ENCODE data around the gene TMUB1.

DNA sequence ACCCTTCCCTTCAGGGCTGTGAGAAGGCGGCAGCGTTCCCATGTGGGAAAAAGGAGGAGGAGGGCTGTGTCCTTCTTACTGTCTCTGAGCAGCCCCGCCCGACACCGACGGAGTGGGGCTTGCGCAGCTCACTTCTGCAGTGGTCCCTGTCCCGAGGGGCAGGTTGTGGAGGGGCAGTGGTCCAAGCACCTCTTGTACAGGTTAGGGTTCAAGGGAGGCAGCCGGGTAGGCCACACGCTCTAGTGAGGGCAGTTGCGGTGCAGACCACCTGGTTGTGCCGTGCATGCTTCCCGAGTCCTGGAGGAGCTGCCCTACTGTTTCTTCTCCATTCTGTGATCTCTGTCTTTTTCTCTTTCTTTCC is 35.7 kb upstream of the TMUB1 start:
- TF ChIP-seq, protein P1, sequence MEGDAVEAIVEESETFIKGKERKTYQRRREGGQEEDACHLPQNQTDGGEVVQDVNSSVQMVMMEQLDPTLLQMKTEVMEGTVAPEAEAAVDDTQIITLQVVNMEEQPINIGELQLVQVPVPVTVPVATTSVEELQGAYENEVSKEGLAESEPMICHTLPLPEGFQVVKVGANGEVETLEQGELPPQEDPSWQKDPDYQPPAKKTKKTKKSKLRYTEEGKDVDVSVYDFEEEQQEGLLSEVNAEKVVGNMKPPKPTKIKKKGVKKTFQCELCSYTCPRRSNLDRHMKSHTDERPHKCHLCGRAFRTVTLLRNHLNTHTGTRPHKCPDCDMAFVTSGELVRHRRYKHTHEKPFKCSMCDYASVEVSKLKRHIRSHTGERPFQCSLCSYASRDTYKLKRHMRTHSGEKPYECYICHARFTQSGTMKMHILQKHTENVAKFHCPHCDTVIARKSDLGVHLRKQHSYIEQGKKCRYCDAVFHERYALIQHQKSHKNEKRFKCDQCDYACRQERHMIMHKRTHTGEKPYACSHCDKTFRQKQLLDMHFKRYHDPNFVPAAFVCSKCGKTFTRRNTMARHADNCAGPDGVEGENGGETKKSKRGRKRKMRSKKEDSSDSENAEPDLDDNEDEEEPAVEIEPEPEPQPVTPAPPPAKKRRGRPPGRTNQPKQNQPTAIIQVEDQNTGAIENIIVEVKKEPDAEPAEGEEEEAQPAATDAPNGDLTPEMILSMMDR (IDR thresholded peaks at IDR 0.05), result no peak
- no peak for TF ChIP-seq POLR2A (IDR thresholded peaks at IDR 0.05)
